Spinal cord (tissue), 10 donors: ENCODE results near the gene PARL. TPM values are rescaled to one million over a fixed set of nuclear protein-coding genes. Genes with fewer than 3 reads are reported as not detected.
A peak's percentile ranks its signal among the peaks of the same experiment; 100 is the strongest.

Experiments
- DNase-seq, 6 donors: peaks; one replicate each; pipeline versions ENCODE4 v3.0.0 to v3.0.0-alpha.2; 2013 to 2015; ENCODE audit warnings: low spot score in 6 of 6, low read depth in 4 of 6
- H3K27ac ChIP-seq: one replicate; pipeline ENCODE4 v1.5.1; 2013; ENCODE audit warnings: low read depth, low read length, control low read depth
- H3K27me3 ChIP-seq: one replicate; pipeline ENCODE4 v1.6.1; 2013; ENCODE audit warnings: low read length; ENCODE audit not compliant: control insufficient read depth, insufficient read depth
- H3K36me3 ChIP-seq: one replicate; pipeline ENCODE4 v1.6.1; 2013; ENCODE audit warnings: low read length; ENCODE audit not compliant: control insufficient read depth, insufficient read depth
- H3K4me1 ChIP-seq: one replicate; pipeline ENCODE4 v1.6.1; 2013; ENCODE audit warnings: low read length; ENCODE audit not compliant: control insufficient read depth, insufficient read depth
- H3K4me3 ChIP-seq: one replicate; pipeline ENCODE4 v1.5.1; 2013; ENCODE audit warnings: low read depth, low read length, control low read depth
- H3K9me3 ChIP-seq: one replicate; pipeline ENCODE4 v1.6.1; 2013; ENCODE audit warnings: low read length; ENCODE audit not compliant: control insufficient read depth, insufficient read depth
- WGBS: methylation state at CpG from one replicate; pipeline ENCODE4 v1.1.5; 2013; ENCODE audit warnings: missing lambda C conversion rate; ENCODE audit not compliant: insufficient coverage; 5-methylcytosine and 5-hydroxymethylcytosine counted together
- polyA plus RNA-seq, 2 donors: library from polyadenylated mRNA; unstranded; fragments of 120-200 nt; gene quantifications; one replicate each; pipeline ENCODE4 v1.2.1, GENCODE V29; 2013; ENCODE audit not compliant: insufficient read length in 2 of 2
- total RNA-seq, 2 donors: library from RNA; depleted of rRNA in 1 of 2; stranded (reverse); fragments of 120-200 nt in 1 of 2; fragments of >200 nt in 1 of 2; gene quantifications; one replicate each; pipeline versions ENCODE4 v1.2.3 to v1.2.4, GENCODE V29; 2013 to 2014
- donor health status: healthy.

Gene PARL
- total and polyA plus RNA-seq, 4 donors, result 22.6 to 46.6 (median 41.9) TPM

DNA sequence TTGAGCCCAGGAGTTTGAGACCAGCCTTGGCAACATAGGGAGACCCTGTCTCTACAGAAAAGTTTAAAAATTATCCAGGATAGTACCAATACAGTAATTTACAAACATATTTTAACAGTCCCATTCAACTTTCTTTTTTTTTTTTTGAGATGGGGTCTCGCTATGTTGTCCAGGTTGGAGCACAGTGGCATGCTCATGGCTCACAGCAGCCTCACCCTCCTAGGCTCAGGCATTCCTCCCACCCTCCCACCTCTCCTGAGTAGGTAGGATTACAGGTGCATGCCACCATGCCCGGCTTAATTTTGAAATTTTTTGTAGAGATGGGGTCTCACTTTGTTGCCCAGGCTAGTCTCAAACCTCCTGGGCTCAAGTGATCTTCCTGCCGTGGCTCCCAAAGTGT, 46.8 kb downstream of the PARL start:
- no peak for DNase-seq
- WGBS, result 100% methylated on average over 2 of the region's 3 CpGs
- Histone ChIP-seq H3K4me1 (no peaks in the 10 kb centered on the region), H3K27ac (no peak overlapping the region), H3K9me3 (no peaks in the 10 kb centered on the region), H3K4me3 (no peak overlapping the region), H3K27me3 (no peaks in the 10 kb centered on the region), H3K36me3 (peaks cover 27% of the 10 kb centered on the region)

DNA sequence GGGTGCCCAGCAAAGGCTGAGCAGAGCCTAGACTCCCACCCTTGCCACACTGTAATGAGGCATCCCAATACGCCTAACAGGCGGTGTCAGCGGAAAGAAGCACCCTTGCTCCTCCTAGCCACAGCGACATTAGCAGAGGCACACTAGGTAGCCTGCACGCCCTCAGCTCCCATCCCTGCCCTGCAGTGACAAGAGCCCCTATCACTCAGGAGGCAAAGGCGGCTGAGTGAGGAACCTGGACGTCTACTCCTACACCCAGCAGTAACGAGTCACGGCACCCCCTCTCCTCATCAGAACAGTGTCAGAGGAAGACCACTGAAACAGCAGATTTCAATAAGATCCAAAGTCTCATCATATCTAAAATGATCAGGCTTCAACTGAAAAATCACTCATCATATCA, 47.3 kb downstream of the PARL start:
- no peaks in the 10 kb centered on the region for H3K27me3 ChIP-seq
- no peaks in the 10 kb centered on the region for H3K9me3 ChIP-seq
- WGBS, result 92% methylated on average over 9 of the region's 9 CpGs
- no peak overlapping the region for H3K27ac ChIP-seq
- H3K36me3 ChIP-seq, result peaks cover 28% of the 10 kb centered on the region
- H3K4me3 ChIP-seq, result no peak overlapping the region
- no peak for DNase-seq
- no peaks in the 10 kb centered on the region for H3K4me1 ChIP-seq

DNA sequence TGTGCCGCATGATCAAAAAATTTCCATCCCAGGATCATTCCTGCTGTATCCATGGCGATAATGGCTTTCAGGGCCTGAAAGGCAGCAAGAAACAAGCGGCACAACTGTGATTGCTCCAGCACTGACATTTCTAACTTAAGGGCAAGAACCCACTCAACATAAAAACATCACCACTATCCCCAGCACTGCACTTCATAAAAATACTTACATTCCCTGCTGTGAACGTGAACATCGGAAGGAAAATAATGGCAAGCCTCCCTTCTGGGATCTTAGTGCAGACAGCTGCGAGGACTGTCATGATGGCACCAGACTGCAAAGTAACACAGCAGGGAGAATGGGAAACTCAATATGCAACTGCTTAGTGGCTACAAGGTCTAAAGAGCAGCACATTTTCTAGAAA, 51.2 kb downstream of the PARL start:
- H3K9me3 ChIP-seq, result no peaks in the 10 kb centered on the region
- peaks cover 25% of the 10 kb centered on the region for H3K36me3 ChIP-seq
- no peak overlapping the region for H3K27ac ChIP-seq
- no peak overlapping the region for H3K4me3 ChIP-seq
- H3K27me3 ChIP-seq, result no peaks in the 10 kb centered on the region
- peak in 1 of 6 donors; percentile 84 for DNase-seq
- H3K4me1 ChIP-seq, result no peaks in the 10 kb centered on the region
- 32% methylated on average over 6 of the region's 6 CpGs for WGBS

DNA sequence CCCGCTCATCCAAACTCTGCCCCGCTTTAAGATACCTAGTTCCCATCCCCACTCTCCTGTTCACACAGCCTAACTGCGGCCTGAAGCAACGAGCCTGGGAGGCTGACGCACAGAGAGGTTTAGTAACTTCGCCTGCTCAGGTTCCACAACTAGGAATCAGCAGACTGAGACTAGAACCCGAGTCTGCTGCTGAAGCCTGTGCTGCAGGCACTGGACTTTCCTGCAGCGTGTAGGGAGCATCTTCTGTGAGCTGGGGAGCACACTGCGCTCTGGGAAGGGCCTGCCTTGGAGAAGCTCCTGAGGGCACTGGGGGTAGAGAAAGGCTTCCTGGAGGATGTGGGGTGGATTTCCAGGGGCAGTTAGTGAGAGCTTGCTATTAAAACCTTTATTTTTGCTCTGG, 54.5 kb downstream of the PARL start:
- WGBS, result 96% methylated on average over 9 of the region's 9 CpGs

GRCh38 chr3:183829466-183829865, 55.2 kb downstream of the PARL start:
- no peaks in the 10 kb centered on the region for H3K27me3 ChIP-seq
- H3K36me3 ChIP-seq, result peaks cover 24% of the 10 kb centered on the region
- no peaks in the 10 kb centered on the region for H3K9me3 ChIP-seq
- no peak for DNase-seq
- 69% methylated on average over 3 of the region's 9 CpGs for WGBS
- H3K4me1 ChIP-seq, result peaks cover 16% of the 10 kb centered on the region
- H3K27ac ChIP-seq, result no peak overlapping the region
- H3K4me3 ChIP-seq, result no peak overlapping the region

More for the DNA sequence above, 54.5 kb downstream of the PARL start:
- Histone ChIP-seq H3K27me3 (no peaks in the 10 kb centered on the region), H3K4me3 (no peak overlapping the region), H3K36me3 (peaks cover 24% of the 10 kb centered on the region), H3K9me3 (no peaks in the 10 kb centered on the region), H3K4me1 (peaks cover 11% of the 10 kb centered on the region), H3K27ac (no peak overlapping the region)
- no peak for DNase-seq

DNA sequence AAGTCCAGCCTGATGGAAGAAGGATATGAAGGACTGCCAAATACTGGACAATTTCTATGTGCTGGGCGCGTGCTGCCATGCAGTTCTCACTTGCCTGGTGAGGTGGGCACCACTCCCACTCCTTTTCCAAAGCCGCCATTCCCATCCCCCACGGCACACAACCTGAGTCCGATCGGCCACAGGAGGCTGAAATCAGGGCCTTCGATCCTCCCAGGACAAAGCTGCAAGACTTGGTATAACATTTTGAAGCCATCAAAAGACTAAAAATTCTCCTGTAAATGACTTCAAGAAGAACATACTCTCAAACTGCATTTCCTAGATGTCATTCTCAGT, 56.2 kb downstream of the PARL start:
- no peak overlapping the region for H3K4me3 ChIP-seq
- no peaks in the 10 kb centered on the region for H3K27me3 ChIP-seq
- H3K9me3 ChIP-seq, result no peaks in the 10 kb centered on the region
- H3K36me3 ChIP-seq, result peaks cover 24% of the 10 kb centered on the region
- H3K27ac ChIP-seq, result no peak overlapping the region
- WGBS, result 96% methylated on average over 5 of the region's 7 CpGs
- DNase-seq, result no peak
- H3K4me1 ChIP-seq, result peaks cover 18% of the 10 kb centered on the region

GRCh38 chr3:183827809-183828537, 56.7 kb downstream of the PARL start:
- no peak for DNase-seq
- no peak overlapping the region for H3K27ac ChIP-seq

DNA sequence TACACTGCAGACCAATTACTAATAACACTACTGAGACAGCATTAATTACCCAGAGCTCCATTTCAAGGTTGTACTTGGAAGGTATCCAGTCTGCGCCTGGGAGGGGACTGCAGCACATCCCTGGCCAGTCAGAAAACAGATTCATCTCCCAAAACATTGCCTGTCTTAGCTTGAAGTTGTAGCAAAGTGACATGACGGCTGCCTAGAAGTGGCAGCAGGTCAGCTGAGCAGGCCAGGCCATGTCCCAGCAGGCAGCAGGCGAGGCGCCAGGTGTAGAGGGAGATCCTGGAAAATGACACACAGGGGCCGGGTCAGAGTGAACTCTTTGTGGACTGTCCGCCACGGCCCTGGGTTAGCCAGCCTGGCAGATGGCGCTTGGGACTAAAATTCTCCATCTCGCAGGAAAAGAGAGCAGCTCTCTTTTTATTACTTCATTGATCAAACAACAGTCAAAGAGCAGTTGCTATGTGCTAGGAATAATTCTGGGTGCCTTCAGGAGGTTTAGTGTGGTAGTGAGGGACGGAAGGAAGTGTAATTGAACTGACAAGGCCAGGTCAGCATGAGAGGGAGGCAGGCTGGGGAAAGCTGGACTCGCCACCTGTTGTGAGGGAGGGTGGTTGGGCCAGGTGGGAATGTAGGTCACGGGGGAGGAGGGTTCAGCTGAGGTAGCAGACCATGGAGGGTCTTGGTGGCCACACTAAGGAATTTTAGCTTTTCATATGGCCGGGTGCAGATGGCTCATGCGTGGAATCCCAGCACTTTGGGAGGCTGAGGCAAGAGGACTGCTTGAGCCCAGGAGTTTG, 58.0 kb downstream of the PARL start:
- no peaks in the 10 kb centered on the region for H3K27me3 ChIP-seq
- H3K9me3 ChIP-seq, result no peaks in the 10 kb centered on the region
- H3K27ac ChIP-seq, result no peak overlapping the region
- 79% methylated on average over 12 of the region's 14 CpGs for WGBS
- H3K36me3 ChIP-seq, result peaks cover 14% of the 10 kb centered on the region
- H3K4me3 ChIP-seq, result no peak overlapping the region
- peak in 1 of 6 donors; percentile 50 for DNase-seq
- peaks cover 26% of the 10 kb centered on the region for H3K4me1 ChIP-seq

More at GRCh38 chr3:183827809-183828537, 56.7 kb downstream of the PARL start:
- no peaks in the 10 kb centered on the region for H3K27me3 ChIP-seq
- 80% methylated on average over 12 of the region's 14 CpGs for WGBS
- H3K9me3 ChIP-seq, result no peaks in the 10 kb centered on the region
- peaks cover 21% of the 10 kb centered on the region for H3K36me3 ChIP-seq
- H3K4me3 ChIP-seq, result no peak overlapping the region
- H3K4me1 ChIP-seq, result peaks cover 20% of the 10 kb centered on the region

- Histone ChIP-seq H3K9me3 (no peaks in the 10 kb centered on the region), H3K4me1 (peaks cover 26% of the 10 kb centered on the region), H3K36me3 (peaks cover 14% of the 10 kb centered on the region), H3K27ac (peak within 1 kb of the TSS; percentile 65), H3K4me3 (peak within 1 kb of the TSS; percentile 41), H3K27me3 (no peaks in the 10 kb centered on the region)
- DNase-seq, result peak in 3 of 6 donors; percentile 42 to 83 (median 76)
- 1% methylated on average over 69 of the region's 69 CpGs for WGBS
Observed at GRCh38 chr3:183825456-183826161, 59.1 kb downstream of the PARL start, which contains the start of gene MAP6D1. Gene MAP6D1 (minus strand): TSS chr3:183825577. CDS start chr3:183825547, 30 bp downstream.
